NCI-H524 treated with DMSO at 0.1 percent for 48 hours (cell line): ENCODE measurements around the gene STPG1.

ENCODE experiments used
- DNase-seq: peaks from one replicate; lab custom pipeline; 2025; lab: John Stamatoyannopoulos, UW

Gene STPG1

DNA sequence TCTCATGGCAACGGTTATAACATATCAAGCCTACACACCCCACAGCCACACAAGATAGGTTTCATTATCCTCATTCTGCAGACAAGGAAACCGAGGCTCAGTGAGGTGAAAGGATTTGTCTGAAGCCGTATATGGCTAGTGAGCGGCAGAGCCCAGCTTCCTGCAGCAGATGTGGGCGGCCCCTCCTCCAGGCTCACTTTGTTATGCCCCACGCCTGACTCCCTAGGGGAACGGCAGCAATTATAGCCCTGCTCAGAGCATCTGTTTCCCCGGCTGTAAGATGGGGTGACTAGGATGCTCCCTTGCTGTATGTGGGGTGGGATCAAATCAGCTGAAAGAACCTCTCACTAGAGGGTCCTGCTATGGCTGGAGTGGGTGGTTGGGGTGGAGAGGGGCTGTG is 72.3 kb downstream of the STPG1 start:
- DNase-seq = peak; percentile 61

- DNase-seq = no peak
These were observed 72.8 kb downstream of the STPG1 start for GRCh38 chr1:24340770-24341169.

DNA sequence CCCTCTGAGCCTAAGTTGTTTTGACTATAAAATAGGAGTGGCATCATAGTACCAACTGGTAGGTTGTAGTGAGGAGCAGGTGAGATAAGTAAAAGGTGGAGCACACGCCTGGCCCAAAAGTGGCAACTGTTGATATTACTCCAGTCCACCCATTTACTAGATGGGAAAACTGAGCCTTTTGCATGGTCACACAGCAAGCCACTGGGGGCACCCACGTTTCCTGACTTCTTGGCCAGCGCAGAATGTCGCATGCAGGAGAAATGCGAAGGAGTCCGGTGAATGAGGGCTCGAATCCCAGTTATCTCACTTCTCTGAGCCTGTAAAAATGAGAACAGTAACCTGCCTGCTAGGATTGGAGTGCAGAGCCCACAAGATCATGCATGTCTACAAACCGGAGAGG is 73.6 kb downstream of the STPG1 start:
- DNase-seq = no peak

DNA sequence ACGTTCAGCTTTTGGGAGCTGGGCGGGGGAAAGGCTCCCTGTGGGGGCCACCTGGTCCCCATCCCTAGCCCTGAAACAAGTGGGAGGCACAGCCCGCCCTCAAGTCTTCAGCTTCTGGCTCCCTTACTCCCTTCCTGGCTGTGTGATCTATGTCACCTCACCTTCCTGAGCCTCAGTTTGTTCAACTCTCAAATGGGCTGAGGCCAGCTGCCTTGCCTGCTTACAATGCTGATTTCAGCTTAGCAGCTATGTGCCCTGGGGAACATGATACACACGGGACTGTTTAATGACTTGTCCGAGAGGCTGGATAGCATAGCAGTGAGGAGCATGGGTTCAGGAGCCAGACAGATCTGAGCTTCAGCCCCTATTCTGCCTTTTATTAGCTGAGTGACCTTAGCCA is 75.1 kb downstream of the STPG1 start:
- DNase-seq = no peak

GRCh38 chr1:24337455-24337854 is 76.1 kb downstream of the STPG1 start:
- DNase-seq = no peak

DNA sequence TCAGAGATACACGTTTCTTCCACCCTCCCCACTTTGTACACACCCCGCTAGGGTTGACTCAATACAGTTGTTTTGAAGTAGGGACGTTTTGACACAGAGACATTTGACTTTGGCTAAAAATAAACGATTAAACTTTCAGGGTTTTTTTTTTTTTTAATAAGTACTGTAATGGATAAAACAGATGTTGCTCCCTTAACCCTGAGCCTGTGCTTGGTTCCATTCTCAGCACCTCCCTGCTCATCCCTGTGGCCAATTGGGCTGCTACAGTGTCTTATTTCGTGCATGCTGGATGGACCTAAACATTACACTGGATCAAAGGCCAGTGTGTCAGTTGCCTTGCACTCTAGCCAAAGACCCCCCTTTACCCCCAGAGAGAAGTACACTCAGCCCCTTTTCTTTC is 77.5 kb downstream of the STPG1 start:
- no peak for DNase-seq

DNA sequence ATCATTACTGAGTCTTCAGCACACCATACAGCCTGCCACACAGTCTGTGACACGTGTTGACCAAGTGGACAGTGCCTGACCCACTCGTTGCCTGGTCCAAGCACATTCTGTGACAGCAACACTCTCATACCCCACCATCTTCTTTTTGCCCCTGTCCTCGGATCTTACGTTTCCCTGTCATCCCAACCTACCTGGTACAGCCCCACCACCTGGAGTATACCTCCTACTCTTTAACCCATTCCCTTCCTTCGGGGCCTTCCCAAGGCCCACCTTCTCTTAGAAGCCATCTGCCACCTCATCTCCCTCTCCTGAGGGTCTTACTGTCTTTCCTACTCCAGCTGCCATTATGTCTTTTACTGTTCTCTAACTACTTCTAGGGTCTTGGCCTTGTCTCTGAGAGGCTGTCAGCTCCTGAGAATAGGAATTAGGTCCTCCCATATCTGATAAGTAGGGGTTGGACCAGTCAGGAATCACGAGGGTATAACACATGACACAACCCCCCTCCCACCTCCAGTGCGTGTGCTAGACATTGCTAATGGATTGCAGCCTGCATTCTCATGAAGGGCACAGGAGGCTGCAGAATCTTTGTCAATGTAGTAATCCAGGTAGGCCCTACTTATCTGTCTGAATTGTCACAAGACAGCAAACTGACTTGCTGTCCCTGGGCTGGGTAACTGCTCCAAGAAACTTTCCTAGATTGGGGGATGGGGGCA is 81.5 kb downstream of the STPG1 start:
- no peak for DNase-seq

GRCh38 chr1:24329797-24330543 is 83.6 kb downstream of the STPG1 start:
- DNase-seq = no peak

DNA sequence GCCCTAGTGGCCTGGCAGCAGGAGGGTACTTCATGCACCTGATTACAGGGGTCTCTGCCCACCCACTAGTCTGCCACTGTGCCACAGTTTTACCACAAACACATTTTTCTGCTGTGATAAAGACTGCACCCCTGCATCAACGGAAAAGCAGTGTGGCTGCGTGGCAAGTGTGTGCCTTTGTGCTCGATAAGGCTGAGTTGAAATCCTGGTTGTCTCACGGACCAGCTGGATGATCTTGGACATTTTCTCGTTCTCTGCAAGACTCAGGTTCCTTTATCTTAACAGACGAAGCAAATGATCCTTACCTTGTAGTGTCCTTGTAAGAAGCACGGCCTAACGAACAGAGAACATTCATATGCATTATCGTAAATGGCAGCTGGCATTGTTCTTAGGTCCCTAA is 84.3 kb downstream of the STPG1 start:
- DNase-seq = no peak

DNA sequence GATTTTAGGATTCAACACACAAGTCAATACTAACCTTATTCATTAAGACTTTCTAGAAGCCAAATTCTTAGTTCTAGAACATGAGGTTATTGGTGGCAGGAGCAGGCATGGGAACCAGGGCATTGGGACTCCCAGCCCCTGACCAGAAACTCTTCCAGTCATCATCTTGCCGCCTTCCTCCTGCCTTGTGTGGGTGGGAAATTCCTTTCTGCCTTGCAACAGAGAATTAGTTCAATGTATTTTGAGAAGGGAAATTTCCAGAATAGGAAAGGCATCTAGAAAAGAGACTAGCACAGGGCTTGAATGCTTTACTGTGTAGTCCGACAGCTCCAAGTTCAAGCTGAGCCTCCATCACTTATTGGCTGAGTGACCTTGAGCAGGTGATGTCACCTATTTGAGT is 85.7 kb downstream of the STPG1 start:
- DNase-seq = no peak

GRCh38 chr1:24327486-24327885 is 86.1 kb downstream of the STPG1 start:
- no peak for DNase-seq

DNA sequence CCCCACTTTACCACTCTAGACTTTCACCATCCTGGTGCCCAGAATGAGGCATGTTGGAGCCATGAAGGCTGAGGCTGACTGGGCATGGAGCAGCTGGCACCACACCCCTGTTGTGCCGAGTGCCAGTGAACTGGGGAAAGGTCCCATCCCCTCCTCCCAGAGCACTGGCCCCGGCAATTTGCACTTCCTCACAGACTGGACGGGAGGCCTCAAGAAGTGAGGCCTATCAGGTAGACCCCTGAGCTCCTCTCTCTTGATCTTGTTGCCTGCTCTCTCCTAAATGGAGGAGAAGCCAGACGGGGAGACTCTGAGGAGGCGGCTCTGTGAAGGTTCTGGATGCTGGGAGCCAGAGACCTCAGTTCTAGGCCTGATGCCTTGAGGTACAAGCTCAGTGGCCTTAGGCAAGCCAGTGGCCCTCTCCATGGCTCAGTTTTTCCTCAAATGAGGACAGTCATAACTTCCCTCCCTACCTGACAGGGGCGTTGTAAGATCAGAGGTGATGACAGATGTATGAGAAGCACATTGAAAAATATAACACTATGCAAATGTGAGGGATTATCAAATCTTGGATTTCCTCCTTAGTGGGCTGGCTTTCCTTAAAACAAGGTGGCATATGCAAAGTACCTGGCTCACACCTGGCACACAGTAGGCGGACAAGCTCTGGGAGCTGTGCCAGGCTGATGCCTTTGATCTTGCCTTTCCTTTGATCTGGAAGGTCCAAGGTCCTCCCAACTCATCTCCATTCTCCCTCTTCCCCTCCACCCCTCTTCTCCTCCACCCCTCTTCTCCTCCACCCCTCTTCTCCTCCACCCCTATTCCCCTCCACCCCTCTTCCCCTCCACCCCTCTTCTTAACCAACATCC is 87.8 kb downstream of the STPG1 start:
- no peak for DNase-seq

- no peak for DNase-seq
These were observed 88.7 kb downstream of the STPG1 start for GRCh38 chr1:24324903-24325302.

- no peak for DNase-seq
These were observed 90.3 kb downstream of the STPG1 start for GRCh38 chr1:24323281-24323680.

GRCh38 chr1:24322470-24323177 is 91.0 kb downstream of the STPG1 start:
- no peak for DNase-seq

- DNase-seq = no peak
These were observed 91.7 kb downstream of the STPG1 start for GRCh38 chr1:24321697-24322469.

- DNase-seq = no peak
These were observed 92.5 kb downstream of the STPG1 start for GRCh38 chr1:24321126-24321525.

DNA sequence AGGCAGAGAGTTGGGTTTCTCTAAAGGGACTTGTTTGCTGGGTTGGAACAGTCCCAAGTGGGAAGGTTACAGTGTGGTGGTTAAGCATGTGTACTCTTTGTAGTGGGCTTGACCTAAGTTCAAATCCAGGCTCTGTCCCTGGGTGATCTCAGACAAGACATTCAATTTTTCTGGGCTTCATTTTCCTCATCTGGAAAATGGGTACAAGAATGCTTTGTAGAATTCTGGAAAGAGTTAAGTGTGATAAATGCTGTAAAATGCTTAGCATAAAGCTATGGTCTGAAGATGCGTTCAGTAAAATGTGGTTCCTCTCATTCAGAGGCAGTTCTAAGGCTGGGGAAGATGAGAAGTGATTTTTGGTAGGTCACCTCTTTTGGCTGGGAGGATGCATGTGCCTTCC is 93.6 kb downstream of the STPG1 start:
- DNase-seq = no peak

DNA sequence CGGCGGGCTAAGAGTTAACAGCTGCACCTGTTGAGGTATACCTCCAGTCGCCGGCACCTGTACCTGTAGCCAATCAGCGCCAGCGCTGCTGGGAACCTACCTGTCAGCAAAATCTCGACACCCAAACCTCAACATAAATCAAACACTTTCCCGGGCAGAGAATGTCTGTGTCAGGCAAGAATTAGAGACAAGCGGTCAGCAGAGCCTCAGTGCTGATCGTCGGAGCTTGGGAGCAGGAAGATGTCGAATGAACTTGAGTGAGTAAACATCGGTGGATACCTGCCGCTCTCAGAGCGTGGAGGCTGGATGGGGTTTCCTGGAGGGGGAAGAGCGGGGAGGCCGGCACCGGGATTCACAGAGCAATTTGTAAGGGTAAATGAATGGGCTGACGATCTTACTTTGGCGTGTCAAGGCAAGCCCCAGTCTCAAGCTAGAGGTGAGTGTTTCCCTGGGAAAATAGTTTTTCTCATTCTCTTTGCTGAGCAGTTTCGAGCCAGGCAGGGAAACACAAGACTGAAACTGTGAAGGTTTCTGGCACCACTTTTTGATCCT is 94.2 kb downstream of the STPG1 start, which contains the start of gene GRHL3:
GRHL3 (plus strand) TSS at position 46 of the 552 bp plus-strand sequence; CDS start at position 241, 195 bp downstream.
- no peak for DNase-seq

GRCh38 chr1:24318615-24319311 is 94.8 kb downstream of the STPG1 start:
- DNase-seq = no peak
